HAP-1 (cell line): ENCODE measurements around the gene PLBD2.
A peak's percentile ranks its signal among the peaks of the same experiment; 100 is the strongest.

ENCODE experiments used
- DNase-seq, 2 experiments: peaks; one replicate each; pipeline ENCODE4 v3.0.0-alpha.2; 2016 to 2020; ENCODE audit warnings: low spot score in 2 of 2
- H3K27me3 ChIP-seq: fragments of 250-450 bp; sonication (Bioruptor Pico); 2 replicates; pipeline ENCODE4 v1.5.1; 2020; ENCODE audit warnings: low read depth, mild to moderate bottlenecking, moderate library complexity
- H3K36me3 ChIP-seq: fragments of 250-450 bp; sonication (Bioruptor Pico); replicated peaks from 2 replicates; pipeline ENCODE4 v1.5.1; 2020; ENCODE audit warnings: mild to moderate bottlenecking
- H3K4me1 ChIP-seq: fragments of 250-450 bp; sonication (Bioruptor Pico); 2 replicates; pipeline ENCODE4 v1.5.1; 2020; ENCODE audit warnings: mild to moderate bottlenecking
- H3K4me3 ChIP-seq: fragments of 250-450 bp; sonication (Bioruptor Pico); 2 replicates; pipeline ENCODE4 v1.5.1; 2020; ENCODE audit warnings: mild to moderate bottlenecking, moderate library complexity
- H3K9me3 ChIP-seq: fragments of 250-450 bp; sonication (Bioruptor Pico); 2 replicates; pipeline ENCODE4 v1.5.1; 2020; ENCODE audit warnings: mild to moderate bottlenecking, moderate library complexity
- in situ Hi-C: fragments of 300-500 bp; cut with MboI; formaldehyde crosslinking; loops from 3 replicates; pipeline ENCODE4 v1.14.3; 2020; ENCODE audit warnings: low sequenced_read_pairs, inconsistent platforms, mixed read lengths

The PLBD2 gene

DNA sequence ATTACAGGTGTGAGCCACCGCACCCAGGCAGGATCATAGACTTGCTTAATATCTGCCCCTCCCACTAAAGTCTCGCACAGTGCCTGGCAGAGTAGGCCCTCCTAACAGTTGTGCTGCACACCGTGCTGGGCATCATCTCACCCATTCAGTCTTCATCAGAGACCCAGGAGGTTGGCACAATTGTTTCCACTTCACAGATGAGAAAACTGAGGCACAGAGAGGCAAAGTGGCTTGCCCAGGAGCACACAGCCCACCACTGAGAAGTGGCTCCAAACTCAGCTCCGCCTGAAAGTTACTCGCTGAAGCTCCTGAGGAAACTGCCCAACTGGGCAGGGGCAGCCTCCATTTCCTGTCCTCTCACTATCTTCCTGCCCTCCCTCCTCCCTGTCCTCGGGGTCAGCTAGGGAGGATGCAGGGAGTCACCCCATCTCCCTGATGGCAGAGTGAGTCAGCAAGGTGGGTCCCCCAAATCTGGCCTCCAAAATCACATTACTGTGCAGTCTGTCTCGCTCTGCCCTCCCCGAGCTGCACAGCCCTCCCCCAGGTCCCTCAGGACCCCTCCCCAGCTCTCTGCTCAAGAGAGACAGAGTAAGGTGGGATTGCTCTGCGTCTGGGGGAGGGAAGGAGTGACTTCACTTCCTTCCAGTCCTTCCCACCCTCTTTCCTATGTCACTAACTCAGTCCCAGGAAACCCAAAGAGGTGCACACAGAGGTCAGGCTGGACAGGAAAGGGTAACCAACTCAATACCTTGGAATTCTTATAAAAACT is 29.2 kb upstream of the PLBD2 start:
- no peak for DNase-seq
- Histone ChIP-seq H3K4me1 (peaks cover 4% of the 10 kb centered on the region; the same call in 1 of the 2 replicates), H3K36me3 (peaks cover 51% of the 10 kb centered on the region), H3K27me3 (no peaks in the 10 kb centered on the region), H3K4me3 (no peak overlapping the region), H3K9me3 (no peaks in the 10 kb centered on the region)
- in situ Hi-C loops = no loop called here

DNA sequence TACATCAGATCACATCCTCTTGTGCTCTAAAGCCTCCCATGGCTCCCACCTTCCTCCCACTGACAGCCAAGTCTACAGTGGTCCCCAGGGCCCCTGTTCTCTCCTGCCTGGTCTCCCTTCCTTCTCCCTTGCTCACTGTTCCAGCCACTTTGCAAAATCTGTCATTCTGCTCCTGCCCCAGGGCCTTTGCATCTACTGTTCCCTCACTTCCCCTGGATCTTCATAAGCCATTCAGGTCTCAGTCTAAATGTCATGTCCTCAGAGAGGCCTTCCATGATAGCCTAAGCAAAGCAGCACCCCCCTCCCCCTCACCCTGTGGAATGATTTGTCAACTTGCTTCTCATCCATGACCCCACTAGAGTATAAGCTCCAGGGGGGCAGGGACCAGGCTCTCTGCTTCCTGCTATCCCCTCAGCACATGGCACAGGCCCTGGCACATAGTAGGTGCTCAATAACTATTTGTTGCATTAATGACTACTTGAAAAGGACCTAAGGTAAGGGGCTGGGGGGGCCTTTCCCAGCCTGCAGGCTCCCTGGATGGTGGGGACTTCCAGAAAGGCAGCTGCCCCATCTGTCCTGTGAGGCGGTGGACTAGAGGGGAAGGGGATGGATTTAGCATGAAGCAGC is 28.5 kb upstream of the PLBD2 start:
- Histone ChIP-seq H3K27me3 (no peaks in the 10 kb centered on the region), H3K9me3 (0 out of 2 replicates have a peak, but pooled peaks cover 3% of the 10 kb centered on the region), H3K4me3 (no peak overlapping the region), H3K36me3 (peaks cover 51% of the 10 kb centered on the region), H3K4me1 (peaks cover 4% of the 10 kb centered on the region; the same call in 1 of the 2 replicates)
- in situ Hi-C loops = no loop called here
- no peak for DNase-seq

GRCh38 chr12:113330505-113330904 is 27.9 kb upstream of the PLBD2 start:
- in situ Hi-C loops = no loop called here
- Histone ChIP-seq H3K36me3 (peaks cover 51% of the 10 kb centered on the region), H3K4me3 (no peak overlapping the region), H3K27me3 (no peaks in the 10 kb centered on the region), H3K9me3 (0 out of 2 replicates have a peak, but pooled peaks cover 3% of the 10 kb centered on the region), H3K4me1 (peaks cover 8% of the 10 kb centered on the region)
- DNase-seq = no peak

- in situ Hi-C loops = no loop called here
- H3K27me3 ChIP-seq = no peaks in the 10 kb centered on the region
- peaks cover 21% of the 10 kb centered on the region for H3K4me1 ChIP-seq
- DNase-seq = no peak
- 0 out of 2 replicates have a peak, but pooled peaks cover 3% of the 10 kb centered on the region for H3K9me3 ChIP-seq
- H3K36me3 ChIP-seq = peaks cover 40% of the 10 kb centered on the region
- H3K4me3 ChIP-seq = peak overlapping the region; percentile 83
These were observed 25.5 kb upstream of the PLBD2 start for GRCh38 chr12:113332688-113333417.

GRCh38 chr12:113333418-113333750 is 25.0 kb upstream of the PLBD2 start:
- no peak for DNase-seq
- in situ Hi-C loops = no loop called here
- H3K27me3 ChIP-seq = no peaks in the 10 kb centered on the region
- H3K9me3 ChIP-seq = 0 out of 2 replicates have a peak, but pooled peaks cover 3% of the 10 kb centered on the region
- peak overlapping the region; percentile 83 for H3K4me3 ChIP-seq
- peaks cover 21% of the 10 kb centered on the region for H3K4me1 ChIP-seq
- H3K36me3 ChIP-seq = peaks cover 40% of the 10 kb centered on the region

- peak in 1 of 2 experiments; percentile 42 for DNase-seq
- Histone ChIP-seq H3K9me3 (0 out of 2 replicates have a peak, but pooled peaks cover 3% of the 10 kb centered on the region), H3K4me1 (peaks cover 21% of the 10 kb centered on the region), H3K27me3 (no peaks in the 10 kb centered on the region), H3K4me3 (peak overlapping the region; percentile 83), H3K36me3 (peaks cover 37% of the 10 kb centered on the region)
- in situ Hi-C loops = no loop called here
These were observed 24.3 kb upstream of the PLBD2 start for GRCh38 chr12:113333877-113334785.

- DNase-seq = peak; percentile 79 to 91
- Histone ChIP-seq H3K4me3 (peak within 1 kb of the TSS; percentile 83), H3K4me1 (peaks cover 21% of the 10 kb centered on the region), H3K9me3 (0 out of 2 replicates have a peak, but pooled peaks cover 3% of the 10 kb centered on the region), H3K36me3 (peaks cover 34% of the 10 kb centered on the region), H3K27me3 (no peaks in the 10 kb centered on the region)
- in situ Hi-C loops = no loop called here
These were observed 23.4 kb upstream of the PLBD2 start, which contains the start of gene SLC8B1 for GRCh38 chr12:113334786-113335539. SLC8B1 (minus strand) TSS chr12:113335109; CDS start chr12:113332878, 2,231 bp downstream.

DNA sequence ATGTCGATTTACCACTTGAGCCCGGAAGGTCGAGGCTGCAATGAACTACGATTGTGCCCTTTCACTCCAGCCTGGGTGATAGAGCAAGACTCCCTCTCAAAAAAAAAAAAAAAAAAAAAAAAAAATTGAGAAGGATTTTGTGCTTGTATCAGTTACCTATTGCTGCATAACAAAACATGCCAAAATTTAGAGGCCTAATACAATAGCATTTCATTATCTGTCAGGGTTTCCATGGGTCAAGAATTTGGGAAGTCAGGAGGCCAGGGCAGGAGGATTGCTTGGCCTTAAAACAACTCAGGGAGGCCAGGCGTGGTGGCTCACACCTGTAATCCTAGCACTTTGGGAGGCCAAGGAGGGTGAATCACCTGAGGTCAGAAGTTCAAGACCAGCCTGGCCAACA is 18.8 kb upstream of the PLBD2 start:
- Histone ChIP-seq H3K4me1 (peaks cover 16% of the 10 kb centered on the region), H3K36me3 (no peaks in the 10 kb centered on the region), H3K4me3 (no peak overlapping the region), H3K27me3 (no peaks in the 10 kb centered on the region), H3K9me3 (0 out of 2 replicates have a peak, but pooled peaks cover 2% of the 10 kb centered on the region)
- in situ Hi-C loops = no loop called here
- DNase-seq = no peak

DNA sequence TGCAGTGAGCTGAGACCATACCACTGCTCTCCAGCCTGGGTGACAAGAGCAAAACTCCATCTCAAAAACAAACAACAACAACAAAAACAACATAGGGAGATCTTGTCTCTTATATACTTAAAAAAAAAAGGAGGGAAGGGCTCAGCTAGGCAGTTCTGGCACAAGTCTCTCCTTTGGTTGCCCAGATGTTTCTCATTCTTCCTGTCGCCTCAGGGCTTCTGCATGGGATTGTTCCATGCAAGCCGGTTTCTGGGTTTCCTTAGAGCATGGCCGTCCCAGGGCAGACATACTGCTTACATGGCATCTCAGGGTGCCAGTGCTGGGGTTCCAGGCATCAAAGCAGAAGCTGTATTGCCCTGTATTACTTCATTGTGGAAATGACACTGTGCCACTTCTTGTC is 18.3 kb upstream of the PLBD2 start:
- Histone ChIP-seq H3K27me3 (no peaks in the 10 kb centered on the region), H3K4me1 (peaks cover 18% of the 10 kb centered on the region), H3K4me3 (no peak overlapping the region), H3K36me3 (no peaks in the 10 kb centered on the region), H3K9me3 (no peaks in the 10 kb centered on the region)
- DNase-seq = no peak
- in situ Hi-C loops = no loop called here

DNA sequence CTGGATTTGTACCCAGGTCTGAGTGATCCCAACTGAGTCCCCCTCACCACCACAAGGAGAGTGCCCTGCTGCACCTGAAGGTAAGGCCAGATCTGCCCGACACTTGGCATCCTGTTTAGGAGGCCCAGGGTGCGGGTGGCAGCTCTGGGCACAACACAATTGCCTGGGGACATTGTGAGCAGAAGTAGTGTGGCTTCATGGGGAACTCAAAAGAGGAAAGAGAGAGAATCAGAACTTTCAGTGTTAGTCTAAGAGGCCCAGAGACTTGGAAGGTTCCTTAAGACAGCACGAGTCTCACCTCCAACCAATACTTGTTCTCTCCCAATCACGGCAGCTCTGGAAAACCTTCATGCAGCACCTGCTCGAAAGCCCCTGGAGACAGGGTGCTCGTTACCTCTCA is 16.9 kb upstream of the PLBD2 start:
- peaks cover 11% of the 10 kb centered on the region for H3K4me1 ChIP-seq
- in situ Hi-C loops = no loop called here
- no peaks in the 10 kb centered on the region for H3K36me3 ChIP-seq
- H3K27me3 ChIP-seq = no peaks in the 10 kb centered on the region
- DNase-seq = no peak
- H3K9me3 ChIP-seq = no peaks in the 10 kb centered on the region
- H3K4me3 ChIP-seq = no peak overlapping the region

- Histone ChIP-seq H3K36me3 (no peaks in the 10 kb centered on the region), H3K4me1 (peaks cover 14% of the 10 kb centered on the region), H3K9me3 (no peaks in the 10 kb centered on the region), H3K27me3 (no peaks in the 10 kb centered on the region), H3K4me3 (no peak overlapping the region)
- in situ Hi-C loops = no loop called here
- peak; percentile 35 to 61 for DNase-seq
These were observed 13.1 kb upstream of the PLBD2 start for GRCh38 chr12:113345318-113345717.

GRCh38 chr12:113346353-113346752 is 12.0 kb upstream of the PLBD2 start:
- Histone ChIP-seq H3K36me3 (no peaks in the 10 kb centered on the region), H3K27me3 (no peaks in the 10 kb centered on the region), H3K4me1 (peaks cover 14% of the 10 kb centered on the region), H3K9me3 (no peaks in the 10 kb centered on the region), H3K4me3 (no peak overlapping the region)
- in situ Hi-C loops = no loop called here
- DNase-seq = no peak
